ENCODE results near the gene PLA2G12A. TPM values are rescaled to one million over a fixed set of nuclear protein-coding genes. Genes with fewer than 3 reads are reported as not detected.

PLA2G12A gene
- total and polyA plus RNA-seq, 9 of the 15 experiments (the other 6 are each of a cell fraction or from before 2014, with no cell fraction given), result 24.2 to 226 (median 80.5) TPM

- in situ Hi-C loops (cut with MboI) (no loop called here), intact Hi-C loops (cut with micrococcal nuclease) (no loop called here)
- H3K4me2 ChIP-seq (ENCODE audit: insufficient read depth, low read length), result no peak overlapping the region
- no peak overlapping the region for H3K9ac ChIP-seq (ENCODE audit: insufficient read depth in 1 of 2, low read depth in 2 of 2, low read length in 2 of 2)
- no peaks in the 10 kb centered on the region for H3K79me2 ChIP-seq (ENCODE audit: control insufficient read depth, insufficient read depth, low read length)
- no peaks in the 10 kb centered on the region for H3K4me1 ChIP-seq (replicated peaks in 1 of 2; ENCODE audit: control insufficient read depth in 2 of 2, insufficient read depth in 2 of 2, low read length in 2 of 2)
- no peaks in the 10 kb centered on the region for H4K20me1 ChIP-seq (replicated peaks; ENCODE audit: control insufficient read depth, insufficient read depth, low read length)
- TF ChIP-seq ZNF324 (CRISPR knock-in tag; IDR thresholded peaks at IDR 0.05) (no peak), ESRRA (IDR thresholded peaks at IDR 0.05; ENCODE audit: borderline replicate concordance, low read depth) (no peak), MAX (CRISPR knock-in tag; IDR thresholded peaks at IDR 0.05) (no peak), ZNF589 (CRISPR knock-in tag; IDR thresholded peaks at IDR 0.05; ENCODE audit: low read depth) (no peak), RBM14 (IDR thresholded peaks at IDR 0.05; ENCODE audit: borderline replicate concordance, insufficient read depth, low read depth, low read length) (no peak), PML (IDR thresholded peaks at IDR 0.05; ENCODE audit: low read length) (no peak), NCOR1 (IDR thresholded peaks at IDR 0.05) (no peak), NFE2L1 (tag; IDR thresholded peaks at IDR 0.05; ENCODE audit: borderline replicate concordance, low read depth) (no peak), GATA2 (CRISPR knock-in tag; IDR thresholded peaks at IDR 0.05) (no peak), ATF6 (CRISPR knock-in tag; IDR thresholded peaks at IDR 0.05) (no peak), GABPA (tag; conservative IDR thresholded peaks at IDR 0.05; ENCODE audit: low read depth) (no peak), ZEB2 (IDR thresholded peaks at IDR 0.05) (no peak)
- H2AFZ ChIP-seq (ENCODE audit: low read depth, low read length), result no peak overlapping the region
- ATAC-seq (no peak), DNase-seq (ENCODE audit: extremely low read depth in 1 of 4, low spot score in 3 of 4) (no peak), FAIRE-seq (no peak)
- BruUV-seq (replicated peaks), result no TSS peak
- POLR2A ChIA-PET, result no interaction called here
- H3K27ac ChIP-seq (ENCODE audit: extremely low read depth, low read depth, low read length), result no peak overlapping the region
- peaks cover 2% of the 10 kb centered on the region; the same call in 1 of the 2 replicates for H3K9me3 ChIP-seq (replicated peaks; ENCODE audit: control insufficient read depth, insufficient read depth, low read depth, low read length)
- WGBS (ENCODE audit: insufficient coverage, low coverage, missing lambda C conversion rate), result 10% methylated on average over 3 of the region's 3 CpGs
- H3K36me3 ChIP-seq (ENCODE audit: control insufficient read depth, insufficient read depth, low read length), result no peaks in the 10 kb centered on the region
- CTCF ChIA-PET (ENCODE audit: low intra/inter-chr PET ratio), result no interaction called here
- H3K27me3 ChIP-seq (ENCODE audit: control insufficient read depth in 2 of 2, insufficient read depth in 2 of 2, low read length in 2 of 2), result no peaks in the 10 kb centered on the region
- H3K9me1 ChIP-seq (ENCODE audit: control insufficient read depth, insufficient read depth, low read length), result no peaks in the 10 kb centered on the region
- H3K4me3 ChIP-seq, result no peak overlapping the region
Observed at GRCh38 chr4:109675181-109675580, 54.7 kb downstream of the PLA2G12A start.

All from K562 (cell line).